NK-92 treated with Interleukin-12 subunit alpha and Interleukin-12 subunit beta, amount 100 ng/mL, for 24 hours (cell line): Measurements from ENCODE around the gene ALPG.

ENCODE experiments used
- DNase-seq: peaks from one replicate; lab custom pipeline; 2025; lab: John Stamatoyannopoulos, UW

ALPG gene

DNA sequence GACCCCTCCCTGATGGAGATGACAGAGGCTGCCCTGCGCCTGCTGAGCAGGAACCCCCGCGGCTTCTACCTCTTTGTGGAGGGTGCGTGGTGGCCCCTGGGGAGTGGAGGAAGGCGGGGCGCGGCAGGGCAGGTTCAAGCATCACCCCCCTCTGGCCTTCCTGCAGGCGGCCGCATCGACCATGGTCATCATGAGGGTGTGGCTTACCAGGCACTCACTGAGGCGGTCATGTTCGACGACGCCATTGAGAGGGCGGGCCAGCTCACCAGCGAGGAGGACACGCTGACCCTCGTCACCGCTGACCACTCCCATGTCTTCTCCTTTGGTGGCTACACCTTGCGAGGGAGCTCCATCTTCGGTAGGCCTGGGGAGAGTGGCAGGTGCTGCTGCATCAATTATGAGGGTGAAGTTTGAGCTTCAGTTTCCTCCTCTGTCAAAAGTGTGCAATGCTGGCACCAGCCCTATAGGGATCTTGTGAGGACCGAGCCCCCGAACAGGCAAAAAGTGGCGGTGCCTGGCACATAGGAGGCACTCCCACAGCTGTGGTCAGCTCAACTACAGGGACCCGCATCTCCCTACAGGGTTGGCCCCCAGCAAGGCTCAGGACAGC lies 51.5 kb downstream of the ALPG start:
- DNase-seq = no peak

DNA sequence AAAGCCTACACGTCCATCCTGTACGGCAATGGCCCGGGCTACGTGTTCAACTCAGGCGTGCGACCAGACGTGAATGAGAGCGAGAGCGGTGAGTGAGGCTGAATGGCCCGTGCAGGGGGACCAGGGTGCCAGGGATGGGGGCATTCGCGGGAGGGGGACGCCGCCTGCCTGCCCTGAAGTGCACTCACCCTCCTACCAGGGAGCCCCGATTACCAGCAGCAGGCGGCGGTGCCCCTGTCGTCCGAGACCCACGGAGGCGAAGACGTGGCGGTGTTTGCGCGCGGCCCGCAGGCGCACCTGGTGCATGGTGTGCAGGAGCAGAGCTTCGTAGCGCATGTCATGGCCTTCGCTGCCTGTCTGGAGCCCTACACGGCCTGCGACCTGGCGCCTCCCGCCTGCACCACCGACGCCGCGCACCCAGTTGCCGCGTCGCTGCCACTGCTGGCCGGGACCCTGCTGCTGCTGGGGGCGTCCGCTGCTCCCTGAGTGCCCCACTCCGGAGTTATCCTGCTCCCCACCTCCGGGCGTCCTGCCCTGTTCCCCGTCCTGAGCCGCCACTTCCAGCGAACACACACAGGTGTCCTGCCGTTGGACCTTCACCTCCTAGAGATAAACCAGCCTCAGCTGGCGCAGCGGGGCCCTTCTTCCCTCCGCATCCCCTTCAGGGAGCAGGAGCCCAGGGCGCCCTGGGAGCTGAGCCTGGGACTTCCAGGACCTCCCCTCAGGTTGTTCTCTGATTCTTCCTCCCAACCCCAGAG lies 52.2 kb downstream of the ALPG start:
- DNase-seq = no peak

DNA sequence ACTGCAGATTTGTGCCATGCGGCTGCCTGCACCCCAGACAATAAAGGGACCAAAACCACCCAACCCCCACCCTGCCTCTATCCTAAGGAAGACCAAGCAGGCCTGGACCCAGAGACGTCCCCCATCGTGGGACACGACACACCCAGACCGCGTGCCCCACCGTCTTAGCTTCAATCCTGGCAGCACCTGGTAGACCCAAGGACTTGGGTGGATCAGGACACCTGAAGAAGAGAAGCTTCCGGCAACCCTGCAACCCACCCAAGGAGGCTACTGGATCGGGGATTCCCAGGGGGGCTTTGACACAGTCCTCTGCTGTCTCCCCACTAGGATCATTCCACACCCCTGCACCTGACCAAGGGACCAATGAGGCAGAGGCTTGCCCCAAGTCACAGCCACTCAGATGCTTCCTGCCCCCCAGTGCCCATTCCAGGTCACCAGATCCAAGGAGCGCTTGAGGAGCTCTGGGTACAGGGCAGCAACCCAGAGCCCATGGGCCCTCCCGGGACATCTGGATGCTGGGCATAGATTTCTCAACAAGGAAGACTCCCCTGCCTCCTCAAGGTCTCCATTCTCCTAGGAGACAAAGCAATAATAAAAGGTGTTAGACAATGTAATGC lies 52.9 kb downstream of the ALPG start:
- DNase-seq = no peak

DNA sequence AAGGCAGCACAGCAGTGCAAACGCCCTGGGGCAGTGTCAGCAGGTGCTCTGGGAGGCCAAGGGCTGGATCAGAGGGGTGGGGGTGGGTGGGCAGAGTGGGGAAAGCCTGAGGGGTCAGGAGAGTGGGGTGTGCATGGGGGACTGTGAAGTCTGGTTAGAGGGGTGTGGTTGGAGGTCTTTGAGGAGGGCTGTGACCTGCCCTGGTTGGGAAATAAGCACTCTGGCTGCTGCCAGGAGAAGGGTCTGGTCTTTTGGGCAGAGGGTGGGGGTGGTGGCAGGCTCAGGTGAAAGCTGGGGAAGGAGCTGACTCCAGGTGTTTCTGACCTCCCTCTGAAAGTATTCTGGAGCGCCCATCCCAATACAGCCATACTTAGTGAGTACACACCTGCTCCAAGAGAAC lies 53.5 kb downstream of the ALPG start:
- DNase-seq = no peak
